ENCODE data around the gene HCRT.
"Not testable (repeated sequence)": the region's sequence is repeated elsewhere in the genome, so short reads cannot be mapped to it uniquely, and the experiment has no call there.

The HCRT gene

GRCh38 chr17:42197564-42198156, 12.4 kb upstream of the HCRT start:
- DNase-seq, result no peak

GRCh38 chr17:42193969-42194899, 9.0 kb upstream of the HCRT start, which contains the start of gene GHDC:
Gene GHDC, minus strand, starts transcription at chr17:42194494. Its CDS starts 913 bp downstream, at chr17:42193581.
- peak; percentile 53 for DNase-seq

GRCh38 chr17:42193216-42193968, 8.1 kb upstream of the HCRT start:
- no peak for DNase-seq

DNA sequence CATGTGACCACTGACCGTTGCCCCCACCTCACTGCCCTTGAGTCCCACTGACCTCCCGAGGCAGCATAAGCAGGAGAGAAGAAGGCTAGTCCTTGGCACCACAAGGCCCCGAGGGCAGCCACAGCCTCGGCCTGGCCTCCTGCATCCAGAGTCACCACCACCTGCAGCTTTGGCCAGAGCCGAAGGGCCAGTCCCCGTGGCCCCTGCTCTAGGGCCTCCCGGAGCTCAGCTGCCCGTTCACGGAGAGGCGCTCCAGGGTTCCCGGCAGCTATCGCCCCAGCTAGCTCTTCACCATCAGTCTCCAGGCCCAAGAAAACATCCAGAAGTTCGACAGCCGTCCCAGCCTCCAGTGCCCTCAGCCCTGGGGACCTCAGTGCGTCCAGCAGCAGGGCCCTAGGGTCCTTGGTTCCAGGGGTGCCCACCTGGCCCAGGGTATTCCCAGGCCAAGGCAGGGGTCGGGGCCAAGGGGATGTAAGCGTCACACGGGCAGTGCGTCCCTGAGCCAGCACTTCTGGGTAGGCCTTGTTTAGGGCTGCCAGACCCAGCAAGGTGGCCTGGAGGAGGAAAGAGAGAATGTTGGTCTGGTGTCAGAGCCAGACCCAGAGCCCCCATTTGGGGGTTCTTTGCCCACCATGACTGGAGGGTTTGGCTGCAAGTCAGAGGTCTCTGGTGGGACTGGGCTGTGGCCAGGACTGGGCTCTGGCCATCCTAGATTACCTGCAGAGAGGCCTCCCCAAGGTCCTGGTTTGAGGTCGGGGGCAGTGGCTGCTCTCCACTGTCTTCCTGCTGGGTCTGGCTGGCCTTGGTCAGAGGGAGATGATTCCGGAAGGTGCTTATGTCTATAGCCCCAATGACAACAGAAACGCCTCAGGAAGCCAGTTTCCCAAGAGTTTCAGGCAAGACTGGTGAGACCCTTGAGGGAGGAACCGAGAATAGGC, 7.2 kb upstream of the HCRT start:
- no peak for DNase-seq

- no peak for DNase-seq
Measured at GRCh38 chr17:42191275-42191608, 6.0 kb upstream of the HCRT start.

DNA sequence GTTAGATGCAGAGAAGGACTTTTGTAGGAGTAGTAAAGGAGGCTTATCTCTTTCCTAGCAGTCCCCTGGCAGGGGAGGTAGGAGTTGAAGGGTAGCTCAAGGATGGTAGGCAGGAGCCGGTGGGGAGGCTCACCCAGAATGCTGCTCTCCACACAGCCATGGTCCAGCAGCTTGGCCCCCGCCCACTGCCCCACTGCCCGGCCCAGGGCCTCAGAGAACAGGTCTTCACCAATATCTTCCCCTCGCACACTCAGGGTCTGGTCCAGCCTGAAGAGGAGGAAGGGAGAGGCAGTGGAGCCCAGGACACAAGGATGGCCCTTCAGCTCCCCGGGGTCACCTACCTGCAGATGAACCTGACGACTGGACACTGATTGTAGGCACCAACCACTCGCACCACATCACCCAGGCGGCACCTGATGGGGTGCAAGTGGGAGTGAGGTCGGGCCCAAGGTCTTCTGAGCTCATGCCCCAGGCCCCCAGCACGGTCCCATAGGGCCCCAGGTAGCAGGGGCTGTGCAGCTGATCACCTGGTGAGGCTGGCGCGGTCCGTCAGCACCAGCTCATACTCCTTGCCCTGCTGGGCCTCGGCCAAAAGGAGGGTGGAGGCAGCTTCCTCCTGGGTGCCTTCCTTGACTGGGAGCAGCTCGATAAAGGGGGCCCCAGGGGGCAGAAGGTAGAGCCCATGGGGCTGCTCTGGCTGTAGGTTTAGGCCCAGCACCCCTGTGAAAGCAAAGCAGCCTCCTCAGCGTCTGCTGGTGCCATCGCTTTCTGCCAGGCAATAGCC, 5.4 kb upstream of the HCRT start:
- DNase-seq, result no peak

DNA sequence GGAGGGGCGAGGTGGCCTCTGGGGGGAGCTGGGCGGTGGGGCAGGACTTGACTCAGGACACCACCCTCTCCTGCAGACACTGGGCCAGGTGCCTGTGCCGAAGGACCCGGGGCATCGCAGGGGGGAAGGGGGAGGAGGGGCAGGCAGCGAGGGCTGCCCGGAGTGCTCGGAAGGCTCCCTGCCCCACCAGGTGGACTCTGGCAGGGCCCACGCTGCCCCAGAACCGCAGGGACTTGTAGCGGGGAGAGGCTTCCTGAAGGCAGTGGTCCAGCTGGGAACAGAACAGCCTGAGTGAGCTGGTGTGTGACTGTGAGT, 4.4 kb upstream of the HCRT start:
- no peak for DNase-seq

- DNase-seq, result no peak
Measured at GRCh38 chr17:42188749-42189650, 3.7 kb upstream of the HCRT start.

DNA sequence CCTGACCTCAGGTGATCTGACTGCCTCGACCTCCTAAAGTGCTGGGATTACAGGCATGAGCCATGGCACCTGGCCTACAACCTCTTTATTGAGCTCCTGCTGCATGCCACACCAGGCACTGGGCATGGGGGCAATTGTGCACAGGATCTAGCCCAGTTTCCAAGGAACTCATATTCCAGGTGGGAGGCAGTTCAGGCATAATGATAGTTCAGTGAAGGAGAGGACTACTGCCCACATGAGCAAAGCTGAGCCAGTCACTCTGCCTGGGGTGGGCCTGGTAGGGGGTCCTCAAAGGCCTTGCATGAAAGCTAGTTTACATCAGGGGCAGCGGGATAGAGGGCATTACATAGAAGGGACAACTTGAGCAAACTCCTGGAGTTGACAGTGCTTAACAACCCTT, 2.6 kb upstream of the HCRT start:
- no peak for DNase-seq

DNA sequence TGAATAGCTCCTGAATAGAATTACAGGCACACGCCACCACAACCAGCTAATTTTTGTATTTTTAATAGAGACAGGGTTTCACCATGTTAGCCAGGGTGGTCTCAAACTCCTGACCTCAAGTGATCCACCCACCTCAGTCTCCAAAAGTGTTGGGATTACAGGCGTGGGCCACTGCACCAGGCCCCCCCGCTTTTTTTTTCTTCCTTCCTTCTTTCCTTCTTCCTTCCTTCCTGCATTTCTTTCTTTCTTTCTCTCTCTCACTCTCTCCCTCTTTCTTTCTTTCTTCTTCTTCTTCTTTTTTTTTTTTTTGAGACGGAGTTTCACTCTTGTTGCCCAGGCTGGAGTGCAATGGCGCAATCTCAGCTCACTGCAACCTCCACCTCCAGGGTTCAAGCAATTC, 939 bp upstream of the HCRT start:
- not testable (repeated sequence) for DNase-seq

GRCh38 chr17:42185621-42185930, 324 bp upstream of the HCRT start:
- DNase-seq, result no peak

GRCh38 chr17:42183741-42184711, 1.2 kb downstream of the HCRT start:
- peak; percentile 41 for DNase-seq

GRCh38 chr17:42182927-42183734, 2.1 kb downstream of the HCRT start:
- no peak for DNase-seq

DNA sequence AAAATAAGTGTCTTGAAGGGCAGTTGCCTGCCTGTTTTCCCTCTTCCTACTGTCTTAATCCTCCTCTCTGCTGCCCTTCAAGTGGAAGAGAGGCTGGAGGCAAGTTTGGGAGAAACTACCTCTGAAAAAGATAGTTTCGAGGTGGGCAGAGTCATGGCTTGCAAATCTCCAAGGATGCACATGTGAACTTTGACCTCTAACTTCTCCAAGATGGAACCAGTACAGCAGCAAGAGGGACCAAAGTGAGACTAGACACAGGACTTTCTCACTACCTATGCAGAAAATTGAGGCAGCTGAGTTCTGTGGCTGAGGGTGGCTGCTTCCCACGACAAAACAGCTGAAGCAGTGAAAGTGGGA, 3.4 kb downstream of the HCRT start:
- no peak for DNase-seq

- DNase-seq, result peak; percentile 78
Measured at GRCh38 chr17:42180922-42181850, 4.1 kb downstream of the HCRT start, which contains the start of gene KCNH4. Gene KCNH4, minus strand, starts transcription at chr17:42181142. Its CDS starts 197 bp downstream, at chr17:42180945.

DNA sequence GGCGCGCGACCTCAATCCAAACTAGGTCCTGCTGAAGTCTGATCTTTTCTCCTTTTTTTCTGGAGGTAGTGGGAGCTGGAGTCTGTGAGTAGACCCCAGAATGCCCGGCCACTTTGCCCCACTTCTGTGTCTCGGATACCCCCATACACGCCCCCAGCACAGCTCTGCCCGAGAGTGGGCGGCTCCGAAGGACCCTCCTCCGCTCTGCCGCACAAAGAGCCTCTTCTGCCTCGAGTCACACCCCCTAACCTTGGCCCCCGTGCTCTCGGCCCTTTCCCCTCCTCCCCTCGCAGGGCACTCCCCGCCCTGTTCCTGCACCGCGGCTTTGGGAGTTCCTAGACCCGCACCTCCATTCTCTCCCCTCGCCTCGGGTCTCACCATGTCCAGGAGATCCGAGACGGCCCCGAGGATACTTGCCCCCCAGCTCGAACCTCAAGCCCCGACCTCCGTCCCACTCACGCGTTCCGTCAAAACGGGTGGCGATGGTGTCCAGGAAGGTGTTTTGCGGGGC, 4.8 kb downstream of the HCRT start:
- DNase-seq, result no peak

GRCh38 chr17:42179911-42180410, 5.3 kb downstream of the HCRT start:
- DNase-seq, result peak; percentile 74

Measured in NCI-H1105 (cell line).